Upper lobe of left lung (tissue), 4 donors: Measurements from ENCODE around the gene RSRC1.

Experiments
- EP300 ChIP-seq, 4 donors: sonication (generic); formaldehyde crosslinking; IDR thresholded peaks; one replicate each; pipeline ENCODE4 v1.5.1; 2017; ENCODE audit warnings: antibody characterized with exemption in 4 of 4, control low read depth in 2 of 4
- POLR2AphosphoS5 ChIP-seq, 2 donors: sonication (generic); formaldehyde crosslinking; IDR thresholded peaks; one replicate each; pipeline ENCODE4 v1.5.1; 2017; ENCODE audit warnings: antibody characterized with exemption in 2 of 2
- TF ChIP-seq, protein P1 (sequence below), 6 experiments: fragments of 450-650 bp in 4 of 6; fragments of 200-600 bp in 2 of 6; sonication (generic) in 2 of 6; IDR thresholded peaks; one replicate each; pipeline ENCODE4 v1.5.1; 2016 to 2019; ENCODE audit warnings: antibody characterized with exemption in 6 of 6

DNA sequence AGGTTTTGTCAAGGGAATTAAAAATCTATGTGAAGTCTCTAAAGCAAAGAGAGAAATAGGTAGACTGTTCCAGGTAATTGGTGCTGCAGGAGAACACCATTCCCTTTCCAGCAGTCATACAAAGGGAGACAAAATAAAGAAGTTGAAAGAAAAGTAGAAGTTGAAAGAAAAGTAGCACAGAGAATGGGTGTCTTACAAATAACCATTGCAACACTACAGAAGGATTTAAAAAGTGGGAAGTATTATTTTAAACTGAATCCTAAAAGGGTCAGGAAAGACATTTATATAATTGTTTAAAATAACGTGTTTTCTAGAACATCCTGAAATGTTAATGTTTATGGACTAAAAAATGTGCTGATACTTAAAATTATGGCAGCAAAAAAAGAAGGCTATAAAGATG lies 223.8 kb downstream of the RSRC1 start:
- TF ChIP-seq, protein P1, sequence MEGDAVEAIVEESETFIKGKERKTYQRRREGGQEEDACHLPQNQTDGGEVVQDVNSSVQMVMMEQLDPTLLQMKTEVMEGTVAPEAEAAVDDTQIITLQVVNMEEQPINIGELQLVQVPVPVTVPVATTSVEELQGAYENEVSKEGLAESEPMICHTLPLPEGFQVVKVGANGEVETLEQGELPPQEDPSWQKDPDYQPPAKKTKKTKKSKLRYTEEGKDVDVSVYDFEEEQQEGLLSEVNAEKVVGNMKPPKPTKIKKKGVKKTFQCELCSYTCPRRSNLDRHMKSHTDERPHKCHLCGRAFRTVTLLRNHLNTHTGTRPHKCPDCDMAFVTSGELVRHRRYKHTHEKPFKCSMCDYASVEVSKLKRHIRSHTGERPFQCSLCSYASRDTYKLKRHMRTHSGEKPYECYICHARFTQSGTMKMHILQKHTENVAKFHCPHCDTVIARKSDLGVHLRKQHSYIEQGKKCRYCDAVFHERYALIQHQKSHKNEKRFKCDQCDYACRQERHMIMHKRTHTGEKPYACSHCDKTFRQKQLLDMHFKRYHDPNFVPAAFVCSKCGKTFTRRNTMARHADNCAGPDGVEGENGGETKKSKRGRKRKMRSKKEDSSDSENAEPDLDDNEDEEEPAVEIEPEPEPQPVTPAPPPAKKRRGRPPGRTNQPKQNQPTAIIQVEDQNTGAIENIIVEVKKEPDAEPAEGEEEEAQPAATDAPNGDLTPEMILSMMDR (IDR thresholded peaks at IDR 0.05): no peak
- no peak for TF ChIP-seq POLR2AphosphoS5 (IDR thresholded peaks at IDR 0.05)
- no peak for TF ChIP-seq EP300 (IDR thresholded peaks at IDR 0.05)
